Measurements from ENCODE around the gene SNAPC3.
"Not testable (repeated sequence)": the region's sequence is repeated elsewhere in the genome, so short reads cannot be mapped to it uniquely, and the experiment has no call there.

SNAPC3 gene

GRCh38 chr9:15426019-15426418 lies 3.3 kb downstream of the SNAPC3 start:
- no peak for FAIRE-seq

GRCh38 chr9:15427702-15428101 lies 5.0 kb downstream of the SNAPC3 start:
- not testable (repeated sequence) for FAIRE-seq

GRCh38 chr9:15430920-15431844 lies 8.5 kb downstream of the SNAPC3 start:
- FAIRE-seq = no peak

- no peak for FAIRE-seq
These were observed 10.5 kb downstream of the SNAPC3 start for GRCh38 chr9:15433191-15433590.

GRCh38 chr9:15433661-15434060 lies 11.0 kb downstream of the SNAPC3 start:
- FAIRE-seq = no peak

GRCh38 chr9:15438891-15439290 lies 16.2 kb downstream of the SNAPC3 start:
- FAIRE-seq = no peak

- not testable (repeated sequence) for FAIRE-seq
These were observed 19.2 kb downstream of the SNAPC3 start for GRCh38 chr9:15441841-15442240.

GRCh38 chr9:15442264-15442663 lies 19.6 kb downstream of the SNAPC3 start:
- not testable (repeated sequence) for FAIRE-seq

GRCh38 chr9:15444141-15444540 lies 21.5 kb downstream of the SNAPC3 start:
- no peak for FAIRE-seq

GRCh38 chr9:15453956-15454355 lies 31.3 kb downstream of the SNAPC3 start:
- no peak for FAIRE-seq

- FAIRE-seq = no peak
These were observed 38.4 kb downstream of the SNAPC3 start for GRCh38 chr9:15461056-15461455.

GRCh38 chr9:15461601-15462000 lies 38.9 kb downstream of the SNAPC3 start:
- no peak for FAIRE-seq

- FAIRE-seq = no peak
These were observed 45.5 kb downstream of the SNAPC3 start for GRCh38 chr9:15468145-15468544.

GRCh38 chr9:15469406-15469805 lies 46.7 kb downstream of the SNAPC3 start:
- FAIRE-seq = no peak

- FAIRE-seq = no peak
These were observed 47.2 kb downstream of the SNAPC3 start for GRCh38 chr9:15469862-15470261.

GRCh38 chr9:15475923-15476536 lies 53.4 kb downstream of the SNAPC3 start:
- no peak for FAIRE-seq

- no peak for FAIRE-seq
These were observed 57.4 kb downstream of the SNAPC3 start for GRCh38 chr9:15480028-15480427.

GRCh38 chr9:15482146-15482545 lies 59.5 kb downstream of the SNAPC3 start:
- FAIRE-seq = no peak

GRCh38 chr9:15484802-15485201 lies 62.1 kb downstream of the SNAPC3 start:
- FAIRE-seq = no peak

- FAIRE-seq = peak; percentile 77
These were observed 63.4 kb downstream of the SNAPC3 start for GRCh38 chr9:15485836-15486666.

GRCh38 chr9:15491950-15492349 lies 69.3 kb downstream of the SNAPC3 start:
- FAIRE-seq = no peak

- no peak for FAIRE-seq
These were observed 69.9 kb downstream of the SNAPC3 start for GRCh38 chr9:15492485-15493150.

Data from TTC549 (cell line).